ENCODE results near the gene HMGXB3.
A peak's percentile ranks its signal among the peaks of the same experiment; 100 is the strongest.

The HMGXB3 gene

DNA sequence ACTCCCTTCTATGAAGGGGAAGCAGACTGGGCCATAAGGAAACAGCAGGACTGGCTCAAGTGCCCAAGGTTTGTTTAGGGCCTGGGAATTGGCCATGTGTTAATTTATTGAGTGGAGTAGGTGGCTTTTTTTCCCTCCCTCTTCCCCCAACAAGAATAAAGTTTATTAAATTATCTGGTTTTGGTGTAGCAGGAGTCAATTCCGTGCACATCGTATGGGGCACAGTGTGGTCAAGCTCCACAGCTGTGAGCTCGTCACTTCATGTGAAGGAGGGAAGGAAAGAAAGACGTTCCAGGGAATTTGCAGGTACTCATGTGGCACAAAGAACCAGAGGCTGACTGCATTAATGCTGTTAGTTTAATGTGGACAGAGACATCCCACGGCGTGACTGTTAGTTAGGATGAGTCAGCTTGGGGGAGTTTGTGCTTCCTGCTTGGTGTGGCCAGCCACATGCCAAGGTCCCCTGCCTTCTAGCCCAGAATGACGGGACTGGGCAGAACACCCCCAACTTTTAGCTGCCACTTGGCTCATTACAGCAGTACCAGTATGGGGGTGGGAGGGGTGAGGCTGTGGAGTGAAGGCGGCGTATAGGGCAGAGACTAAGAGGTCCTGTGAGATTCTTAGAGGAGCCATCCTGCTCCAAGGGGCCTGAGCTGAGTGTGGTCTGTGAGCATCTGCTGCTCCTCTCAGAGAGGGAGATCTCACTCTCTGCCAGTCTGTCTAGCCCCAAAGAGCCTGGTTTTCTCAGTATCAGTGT lies 52.6 kb downstream of the HMGXB3 start:
- no peak for DNase-seq

DNA sequence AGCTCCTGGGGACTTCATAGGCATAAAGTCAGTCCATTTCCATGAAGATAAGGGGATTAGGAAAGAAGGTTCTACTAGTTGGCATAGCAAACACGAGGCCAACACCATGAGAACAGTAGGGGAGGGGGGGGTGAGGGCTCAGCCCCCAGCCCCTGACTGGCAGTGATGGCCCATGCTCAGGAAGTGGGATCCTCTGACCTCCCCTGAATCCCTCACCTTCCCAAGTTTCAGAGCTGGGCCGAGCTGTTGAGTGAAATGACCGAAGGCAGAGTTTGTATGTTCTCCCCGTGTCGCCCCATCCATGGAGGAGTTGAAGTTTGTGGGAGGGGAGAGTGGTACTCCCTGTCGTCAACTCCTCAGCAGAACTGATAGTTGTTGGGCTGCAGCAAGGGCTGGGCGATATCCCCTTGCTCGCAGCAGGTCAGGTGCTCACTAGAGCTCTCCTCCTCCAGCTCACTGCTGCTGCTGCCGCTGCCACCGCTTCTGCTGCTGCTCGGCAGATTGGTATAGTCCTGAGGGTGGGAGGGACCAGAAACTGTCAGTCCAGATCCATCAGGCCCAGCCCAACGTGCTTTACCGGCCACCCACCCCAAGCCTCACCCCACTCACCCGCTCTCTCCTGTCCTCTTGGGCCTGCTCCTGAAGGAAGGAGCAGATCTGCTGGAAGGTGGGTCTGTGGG lies 53.3 kb downstream of the HMGXB3 start:
- DNase-seq: no peak

DNA sequence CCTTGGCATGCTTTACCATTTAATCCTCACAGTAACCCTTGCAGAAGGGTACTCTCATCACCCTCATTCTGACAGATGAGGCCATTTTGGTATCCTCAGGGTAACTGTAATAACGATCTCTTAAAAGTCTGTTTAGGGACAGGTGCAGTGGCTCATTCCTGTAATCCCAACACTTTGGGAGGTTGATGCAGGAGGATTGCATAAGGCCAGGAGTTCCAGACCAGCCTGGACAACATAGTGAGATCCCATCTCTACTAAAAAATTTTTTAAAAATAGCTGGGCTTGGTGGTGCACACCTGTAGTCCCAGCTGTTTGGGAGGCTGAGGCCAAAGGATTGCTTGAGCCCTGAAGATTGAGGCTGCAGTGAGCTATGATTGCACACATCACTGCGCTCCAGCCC lies 54.0 kb downstream of the HMGXB3 start:
- DNase-seq: no peak

DNA sequence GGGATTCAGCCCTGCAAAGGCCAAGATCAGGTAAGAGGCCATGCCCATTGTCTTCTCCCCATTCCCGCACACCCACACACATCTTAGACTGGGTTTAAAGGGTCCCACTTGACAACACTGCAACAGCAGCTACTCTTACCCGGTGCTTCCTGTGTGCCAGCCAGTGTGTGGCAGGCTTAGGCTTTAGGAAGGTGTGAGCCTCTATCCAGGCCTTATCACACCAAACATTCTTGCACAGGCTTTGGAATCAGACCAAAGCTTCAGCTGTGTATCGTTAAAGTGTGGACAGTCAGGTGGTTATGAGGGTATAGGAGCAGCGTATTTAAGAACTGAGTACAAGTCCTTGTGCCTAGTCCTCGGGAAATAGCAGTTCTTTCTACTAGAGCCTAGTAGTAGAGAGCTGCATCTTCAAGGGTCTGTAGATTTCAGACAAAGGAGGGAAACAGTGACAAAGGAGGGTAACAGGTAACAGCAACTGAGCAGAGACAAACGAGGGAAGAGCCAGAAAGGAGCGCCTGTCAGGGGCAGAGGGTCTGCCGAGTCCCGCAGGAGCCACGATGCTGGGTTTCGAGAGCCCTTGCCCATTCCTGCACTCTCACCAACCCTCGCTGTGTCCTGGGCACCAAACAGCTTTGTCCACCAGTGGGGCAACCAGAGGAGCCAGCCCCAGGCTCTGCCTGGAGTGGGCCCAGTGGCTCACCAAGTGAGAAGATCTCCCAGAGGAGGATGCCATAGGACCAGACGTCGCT lies 55.0 kb downstream of the HMGXB3 start:
- no peak for DNase-seq

DNA sequence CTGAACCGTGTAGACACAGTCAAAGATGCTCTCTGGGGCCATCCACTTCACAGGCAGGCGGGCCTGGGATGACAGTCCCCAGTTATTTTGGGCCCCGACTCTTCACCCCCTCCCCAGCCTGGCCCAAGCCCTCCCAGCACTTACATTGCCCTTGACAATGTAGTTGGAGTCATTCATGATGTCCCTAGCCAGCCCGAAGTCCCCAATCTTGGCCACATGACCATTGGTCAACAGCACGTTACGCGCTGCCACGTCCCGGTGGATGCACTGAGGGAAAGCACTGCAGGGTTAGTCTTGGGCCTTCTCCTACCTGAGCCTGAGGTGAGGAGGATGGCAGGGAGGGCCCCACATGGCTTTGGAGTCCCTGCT lies 55.5 kb downstream of the HMGXB3 start:
- DNase-seq: no peak

DNA sequence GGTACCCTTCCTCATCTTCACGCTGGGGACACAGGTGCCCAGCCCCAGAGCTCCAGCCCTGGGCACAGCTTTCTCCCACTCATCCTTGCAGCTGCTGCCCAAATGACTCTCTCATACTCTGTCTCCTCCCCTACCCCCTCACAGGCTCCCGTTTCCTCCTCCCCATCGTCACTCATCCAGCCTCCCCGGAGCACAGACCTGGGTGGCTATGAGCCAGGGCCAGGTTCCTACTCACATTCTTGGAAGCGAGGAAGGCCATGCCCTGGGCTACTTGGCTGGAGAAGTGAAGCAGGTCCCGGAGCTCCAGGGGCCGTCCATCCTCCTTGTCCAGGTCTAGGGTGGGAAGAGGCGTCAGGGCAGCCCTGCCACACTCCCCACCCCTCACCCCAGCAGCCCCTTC lies 56.5 kb downstream of the HMGXB3 start:
- peak; percentile 20 for DNase-seq

DNA sequence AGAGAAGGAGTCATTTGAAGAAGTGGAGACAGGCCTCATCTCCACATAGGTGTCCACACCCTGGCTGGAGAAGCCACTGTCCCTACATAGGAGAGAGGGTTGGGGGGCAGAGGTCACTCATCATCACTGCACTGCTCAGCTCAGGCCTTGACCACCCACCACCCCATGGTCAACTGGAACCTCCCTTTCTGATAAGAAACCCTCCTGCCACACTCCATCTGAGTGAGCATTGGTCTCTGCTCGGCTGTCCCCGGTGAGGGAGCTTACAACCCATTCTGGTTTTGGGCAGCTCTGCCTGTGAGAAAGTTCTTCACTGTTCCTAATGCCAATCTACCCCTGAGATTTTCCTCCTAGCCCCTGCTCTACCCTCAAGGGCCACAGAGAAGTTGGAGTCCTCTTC lies 57.0 kb downstream of the HMGXB3 start:
- peak; percentile 2 for DNase-seq

DNA sequence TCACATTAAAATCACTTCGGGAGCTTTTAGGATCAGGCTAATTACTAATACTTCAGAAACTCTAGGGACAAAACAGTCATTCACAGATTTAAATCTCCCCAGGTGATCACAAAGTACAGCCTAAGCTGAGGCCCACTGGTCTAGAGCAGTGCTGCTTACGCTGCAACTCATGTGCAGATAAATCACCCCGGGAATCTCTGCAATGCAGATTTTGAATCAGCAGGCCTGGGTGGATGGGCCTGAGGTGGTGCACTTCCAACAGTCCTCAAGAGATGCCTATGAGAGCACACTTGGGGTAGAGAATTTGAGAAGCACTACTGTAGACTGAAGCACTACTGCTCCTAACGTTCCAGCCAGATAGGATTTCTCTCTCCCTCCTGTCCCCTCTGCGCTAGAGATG lies 57.5 kb downstream of the HMGXB3 start:
- peak; percentile 3 for DNase-seq

DNA sequence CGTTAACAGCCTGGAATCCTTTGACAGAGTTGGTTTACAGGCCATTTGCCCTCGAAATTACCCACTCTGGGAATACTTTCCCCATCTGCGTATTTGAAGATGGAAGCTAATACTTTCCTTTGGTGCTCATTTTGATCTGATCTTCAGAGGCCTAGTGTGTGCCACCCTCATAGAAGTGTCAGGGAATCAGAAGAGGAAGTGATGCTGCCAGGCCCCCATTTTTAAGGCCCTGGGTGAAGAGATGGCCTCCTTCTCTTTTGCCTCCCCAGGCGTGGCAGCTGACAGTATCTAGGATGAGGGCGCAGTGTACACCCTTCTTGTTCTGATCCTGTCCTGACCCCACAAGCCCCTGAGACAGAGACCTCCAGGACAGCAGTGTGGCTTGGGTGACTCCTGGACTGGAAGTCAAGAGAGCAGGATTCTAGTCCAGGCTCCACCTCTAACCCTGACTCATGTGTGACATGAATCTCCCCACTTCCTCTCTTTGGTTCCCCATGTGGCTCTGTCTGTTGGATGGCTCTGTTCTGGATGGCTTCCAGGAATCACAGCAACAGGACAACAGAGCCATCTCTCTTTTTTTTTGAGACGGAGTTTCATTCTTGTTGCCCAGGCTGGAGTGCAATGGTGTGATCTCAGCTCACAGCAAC lies 58.1 kb downstream of the HMGXB3 start:
- DNase-seq: peak; percentile 33

DNA sequence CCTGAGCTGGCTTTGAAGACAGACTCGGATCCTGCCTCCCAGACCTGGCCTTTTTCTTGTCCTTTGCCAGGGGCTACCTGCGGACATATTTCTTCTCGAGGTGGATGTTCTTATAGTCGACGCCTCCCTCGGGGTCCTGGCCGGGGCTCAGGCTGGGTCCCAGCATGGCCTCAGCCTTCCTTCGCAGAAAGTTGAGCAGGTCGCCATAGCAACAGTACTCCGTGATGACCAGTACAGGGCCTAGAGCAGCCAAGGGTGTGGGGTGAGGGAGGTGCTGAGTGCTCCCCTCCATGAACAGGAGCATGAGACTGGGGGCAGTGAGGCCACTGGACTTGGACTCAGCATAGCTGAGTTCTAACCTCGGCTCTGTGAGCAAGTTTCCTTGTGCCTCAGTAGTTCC lies 59.1 kb downstream of the HMGXB3 start:
- no peak for DNase-seq

DNA sequence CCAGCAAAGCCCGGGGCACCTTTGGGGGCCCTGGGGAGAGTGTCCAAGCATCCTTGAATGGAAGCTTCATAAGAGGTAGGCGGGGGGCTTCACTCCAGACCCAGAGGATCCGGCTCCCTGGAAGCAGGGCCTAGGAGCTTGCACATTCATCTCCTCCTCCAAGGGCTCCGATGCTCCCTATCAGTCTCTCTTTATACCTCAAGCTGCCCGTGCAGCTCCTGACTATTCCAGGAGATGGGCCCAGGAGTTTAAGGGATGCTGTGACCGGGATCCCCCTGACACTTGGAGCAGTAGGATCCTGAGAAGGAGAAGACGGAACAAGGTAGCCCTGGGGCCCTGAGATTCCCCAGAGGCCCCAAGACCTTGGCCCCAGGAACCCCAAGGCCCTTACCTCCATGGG lies 59.9 kb downstream of the HMGXB3 start:
- no peak for DNase-seq

DNA sequence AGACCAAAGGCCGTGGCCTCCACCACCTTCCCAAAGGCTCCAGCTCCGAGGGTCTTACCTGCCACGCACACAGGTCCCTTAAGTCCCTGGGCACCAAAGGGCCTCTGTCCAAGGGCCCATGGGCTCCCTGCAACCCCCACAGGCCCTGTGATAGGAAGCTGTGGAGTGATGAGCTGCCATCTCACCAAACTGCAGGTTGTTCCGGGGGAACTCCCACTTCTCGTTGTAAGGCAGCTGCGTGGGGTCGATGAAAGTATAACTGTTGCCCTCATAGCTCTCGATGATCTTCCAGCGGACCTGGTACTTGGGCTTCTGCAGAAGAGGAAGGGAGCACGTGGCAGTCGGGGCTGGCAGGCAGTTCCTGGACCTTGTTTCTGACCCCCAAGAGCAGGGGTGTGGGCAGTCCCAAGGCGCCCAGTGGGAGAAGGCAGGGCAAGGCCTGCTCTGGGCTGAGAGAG lies 61.0 kb downstream of the HMGXB3 start:
- no peak for DNase-seq

DNA sequence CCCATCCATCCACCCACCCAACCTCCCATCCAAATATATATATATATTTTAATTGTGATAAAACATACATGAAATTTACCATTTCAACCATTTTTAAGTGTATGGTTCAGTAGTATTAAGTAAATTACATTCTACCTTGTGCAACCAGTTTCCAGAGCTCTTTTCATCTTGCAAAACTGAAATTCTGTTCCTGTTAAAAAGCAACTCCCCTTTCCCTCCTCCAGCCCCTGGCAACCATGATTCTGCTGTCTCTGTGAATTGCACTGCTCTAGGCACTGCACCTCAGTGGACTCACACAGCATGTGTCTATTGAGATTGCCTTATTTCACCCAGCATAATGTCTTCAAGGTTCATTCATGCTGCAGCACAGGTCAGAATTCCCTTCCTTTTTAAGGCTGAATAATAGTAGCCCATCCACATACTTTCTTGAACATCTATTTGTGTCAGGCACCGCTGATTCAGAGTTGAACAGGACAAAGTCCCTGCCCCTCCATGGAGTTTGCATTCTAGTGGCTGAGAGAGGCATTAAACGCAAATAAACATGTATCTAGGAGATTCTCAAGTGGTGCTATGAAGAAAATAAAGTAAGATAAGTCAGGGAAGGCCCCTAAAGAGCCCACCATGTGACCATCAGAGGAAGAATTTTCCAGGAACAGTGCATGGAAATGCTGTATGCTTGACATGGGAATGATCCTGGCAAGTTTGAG lies 61.8 kb downstream of the HMGXB3 start:
- no peak for DNase-seq

DNA sequence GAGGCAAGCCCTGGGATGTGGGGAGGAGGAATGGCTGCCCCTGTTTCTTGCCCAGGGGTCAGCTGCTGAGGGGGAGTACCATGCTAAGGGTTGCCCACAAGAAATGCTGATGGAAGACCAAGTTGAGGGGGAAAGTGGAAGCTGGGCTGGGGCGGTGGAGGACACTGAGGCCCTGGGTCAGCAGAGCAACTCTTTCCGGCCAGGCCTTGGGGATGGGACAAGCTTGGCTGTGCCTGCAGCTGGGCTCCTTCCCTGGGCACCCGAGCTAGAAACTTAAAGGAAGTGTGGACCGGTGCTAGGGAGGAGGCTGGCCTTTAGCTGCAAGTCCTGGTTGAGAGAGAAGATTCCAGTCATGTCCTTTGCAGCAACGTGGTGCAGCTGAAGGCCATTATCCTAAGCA lies 63.1 kb downstream of the HMGXB3 start:
- no peak for DNase-seq

DNA sequence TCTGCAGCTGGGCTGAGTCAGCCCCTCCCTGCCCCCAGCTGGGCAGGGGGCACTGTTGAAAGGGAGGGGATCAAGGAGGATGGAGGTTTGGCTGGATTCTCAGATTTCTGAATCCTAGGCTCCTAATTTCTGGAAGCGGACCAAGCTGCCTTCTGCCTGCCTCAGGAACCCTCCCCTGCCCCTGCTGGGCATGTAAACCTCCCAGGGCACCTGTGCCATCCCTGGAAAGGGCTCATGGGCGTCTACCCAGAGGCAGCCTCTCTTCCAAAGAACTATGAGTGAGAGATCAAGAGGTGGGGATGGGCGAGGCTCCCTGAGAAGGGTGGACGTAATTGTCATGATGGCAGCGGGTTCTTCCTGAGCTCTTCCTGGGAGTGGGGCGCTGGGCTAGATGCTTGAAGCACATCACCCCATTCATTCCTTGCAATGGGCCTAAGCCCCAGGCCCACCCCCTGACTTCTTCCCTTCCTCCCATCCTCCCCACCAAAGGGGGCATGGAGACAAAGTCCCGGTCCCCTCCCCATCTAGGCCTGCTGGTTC lies 64.2 kb downstream of the HMGXB3 start:
- no peak for DNase-seq

DNA sequence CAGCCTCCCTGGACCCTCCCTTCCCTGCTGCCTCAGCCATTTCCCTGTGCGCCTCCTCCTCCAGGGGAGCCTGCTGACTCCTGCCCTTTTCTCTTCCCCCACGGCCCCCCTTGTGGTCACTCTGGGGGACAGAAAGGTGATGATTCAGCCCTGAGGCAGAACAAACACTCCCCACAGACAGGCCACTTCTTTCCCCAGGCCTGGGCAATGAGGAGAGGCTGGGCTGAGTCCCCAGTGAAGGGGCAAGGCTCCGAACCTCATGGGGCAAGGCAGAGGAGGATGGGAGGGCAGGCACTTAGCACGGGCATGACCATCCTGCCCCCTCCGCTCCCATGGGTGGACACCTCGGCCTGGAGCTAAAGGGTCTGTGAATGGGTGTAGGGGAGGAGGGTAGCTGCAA lies 64.8 kb downstream of the HMGXB3 start:
- DNase-seq: no peak

DNA sequence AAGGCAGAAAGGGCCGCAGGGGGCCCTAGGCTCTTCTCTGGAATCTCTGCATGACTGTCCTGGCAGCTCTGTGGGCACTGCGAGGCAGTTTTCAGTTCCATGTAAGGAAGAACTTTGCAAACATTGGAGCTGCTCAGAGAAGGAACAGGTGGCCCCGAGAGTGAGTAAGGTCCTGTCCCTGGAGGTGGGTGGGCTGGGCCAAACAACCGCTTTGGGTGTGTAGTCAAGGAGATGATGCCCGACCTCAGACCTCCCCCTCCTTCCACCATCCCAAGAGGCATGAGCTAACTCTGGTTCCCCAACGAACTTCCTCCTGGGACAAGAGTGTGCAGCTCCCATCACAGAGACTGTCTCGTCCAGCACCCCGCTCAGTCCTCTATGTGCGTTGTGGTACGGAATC lies 65.3 kb downstream of the HMGXB3 start:
- no peak for DNase-seq

DNA sequence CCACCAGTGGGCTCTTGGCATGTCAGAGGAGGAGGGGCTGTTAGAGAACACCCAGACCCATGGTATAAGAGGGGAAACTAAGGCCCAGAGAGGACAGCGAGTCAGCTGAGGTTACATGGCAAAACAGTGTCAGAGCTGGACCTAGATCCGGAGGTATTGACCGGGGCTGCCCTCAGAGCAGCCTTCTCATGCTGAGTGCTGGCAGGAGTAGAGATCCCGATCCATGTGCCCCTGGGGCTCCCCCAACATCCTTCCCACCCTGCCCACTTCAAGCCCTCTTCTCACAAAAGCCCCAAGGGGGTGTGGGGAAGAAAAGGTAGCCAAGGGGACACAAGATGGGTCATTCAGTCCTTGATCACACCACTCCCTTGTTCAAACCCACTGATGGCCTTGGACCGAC lies 65.9 kb downstream of the HMGXB3 start:
- no peak for DNase-seq

DNA sequence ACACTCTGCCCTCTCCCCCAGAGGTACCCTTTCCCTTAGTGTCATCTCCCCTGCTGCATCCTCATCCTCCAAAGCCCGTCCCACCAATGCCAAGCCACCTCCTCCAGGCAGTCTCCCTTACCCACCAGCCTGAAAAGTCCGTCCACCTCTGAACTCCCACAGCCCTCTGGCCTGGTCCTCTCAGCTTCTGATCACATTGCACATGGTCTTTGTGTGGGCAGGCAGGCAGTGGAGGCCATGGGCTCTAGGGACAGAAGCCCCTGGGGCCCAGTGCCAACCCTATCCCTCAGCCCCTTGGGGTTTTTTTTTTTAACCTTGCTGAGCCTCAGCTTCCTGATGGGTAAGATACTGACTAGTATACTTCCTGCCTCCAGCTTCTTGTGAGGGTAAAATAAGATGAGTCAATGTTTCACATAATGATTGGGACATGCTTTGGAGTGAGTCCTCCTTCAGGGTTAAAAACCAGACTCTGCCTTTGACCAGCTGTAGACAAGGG lies 66.4 kb downstream of the HMGXB3 start:
- no peak for DNase-seq

DNA sequence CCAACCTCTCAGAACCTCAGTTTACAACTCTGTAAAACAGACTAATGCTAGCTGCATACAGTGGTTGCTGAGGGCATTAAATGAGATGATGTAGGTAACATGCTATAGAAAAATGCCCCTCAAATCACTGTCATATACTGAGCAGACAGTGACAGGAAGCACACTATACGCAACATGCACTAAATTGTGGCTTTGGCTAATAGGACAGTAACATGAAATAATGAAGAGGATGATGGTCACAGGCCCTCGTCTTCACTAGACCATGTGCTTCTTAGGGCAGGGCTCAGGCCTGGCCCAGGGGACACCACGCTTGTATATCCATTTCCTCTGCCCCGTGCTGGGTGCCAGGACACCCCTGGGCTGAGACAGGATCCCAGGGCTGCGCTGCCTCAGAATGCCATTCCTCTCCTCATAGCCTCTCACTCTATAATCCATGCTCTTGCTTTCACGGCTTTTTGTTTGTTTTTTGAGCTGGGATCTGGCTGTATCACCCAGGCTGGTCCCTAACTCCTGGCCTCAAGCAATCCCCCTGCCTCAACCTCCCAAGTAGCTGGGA lies 66.9 kb downstream of the HMGXB3 start:
- DNase-seq: no peak

DNA sequence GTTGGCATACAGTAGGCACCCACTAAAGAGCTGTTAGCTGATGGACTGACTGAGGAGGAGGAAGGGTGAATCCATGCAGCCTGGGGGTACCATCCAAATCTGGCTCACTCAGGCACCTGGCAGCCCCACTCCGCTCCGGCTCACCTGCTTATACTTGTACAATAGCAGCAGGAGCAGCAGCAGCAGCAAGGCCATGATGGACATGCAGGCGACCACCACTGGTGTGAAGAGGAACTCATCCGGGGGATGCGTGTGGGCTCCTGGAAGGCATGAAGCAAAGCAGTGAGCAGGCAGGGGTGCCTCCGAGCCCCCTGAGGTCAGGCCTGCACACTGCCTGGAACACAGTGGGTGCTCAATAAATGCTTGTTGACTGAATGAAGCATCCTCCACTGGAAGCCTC lies 67.5 kb downstream of the HMGXB3 start:
- DNase-seq: no peak

DNA sequence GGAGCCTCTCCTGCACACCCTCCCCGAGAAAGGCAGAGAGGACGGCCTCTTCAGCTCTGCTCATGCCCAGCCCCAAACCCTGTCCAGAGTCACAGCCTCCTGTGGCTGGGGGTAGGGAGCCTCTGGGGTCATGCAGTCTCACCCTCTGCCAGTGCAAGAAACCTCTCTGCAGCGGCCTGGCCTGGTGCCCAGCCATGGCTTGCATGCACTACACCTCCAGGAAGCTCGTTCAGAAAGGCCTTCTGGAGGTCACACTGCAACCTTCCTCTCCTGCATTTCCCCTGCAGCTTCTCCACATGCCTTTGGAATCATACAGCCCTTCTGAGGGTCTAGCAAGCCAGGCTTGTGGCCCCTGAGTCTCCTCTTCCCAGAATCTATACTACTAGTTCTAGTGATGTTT lies 67.9 kb downstream of the HMGXB3 start:
- no peak for DNase-seq

All from 8988T (cell line).